ENCODE results near the gene TDRKH. TPM values are rescaled to one million over a fixed set of nuclear protein-coding genes. Genes with fewer than 3 reads are reported as not detected.

TDRKH gene
- polyA plus RNA-seq (ENCODE audit: insufficient read length in 4 of 4): 1 to 10 TPM; 8.4 to 9.2 (median 8.8) TPM

DNA sequence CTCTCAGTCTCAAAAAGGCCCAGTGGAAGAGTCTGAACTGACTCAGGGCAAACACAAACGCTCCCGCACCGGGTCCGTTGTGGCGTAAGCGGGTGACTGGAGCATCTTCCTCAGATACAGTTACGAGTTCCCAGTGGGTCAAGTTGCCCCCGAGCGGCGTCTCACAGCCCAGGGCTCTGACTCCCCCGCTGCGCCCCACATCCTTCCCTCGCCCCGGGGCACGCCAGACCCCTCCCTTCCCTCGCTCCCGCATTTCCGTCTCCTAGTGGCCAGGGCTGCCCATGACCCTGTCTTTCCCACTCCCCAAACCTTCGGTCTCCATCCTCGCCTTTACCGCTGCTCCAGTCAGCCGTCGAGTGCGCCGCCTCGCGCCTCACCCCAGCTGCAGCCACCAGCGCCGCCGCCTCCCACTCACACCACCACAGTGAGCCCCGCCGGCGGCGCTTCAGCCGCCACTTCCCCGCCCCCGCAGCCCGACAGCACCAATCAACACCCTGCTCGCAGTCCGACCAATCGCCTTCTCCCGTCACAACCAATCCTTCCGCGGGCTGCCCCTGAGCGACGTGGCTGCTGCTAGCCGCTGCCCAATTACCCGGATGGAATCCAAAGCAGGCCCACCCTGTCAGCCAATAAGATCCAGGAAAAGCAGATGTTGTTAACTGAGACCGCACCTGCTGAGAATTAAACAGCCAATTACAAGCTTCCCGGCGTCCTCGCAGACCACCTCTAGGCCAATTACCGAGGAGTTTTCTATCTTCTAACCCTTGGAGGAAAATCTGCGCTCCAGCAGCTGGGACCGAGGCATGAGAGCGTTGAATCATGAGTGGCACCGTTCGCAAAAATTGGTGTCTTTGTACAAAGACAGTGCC lies at the start of gene TDRKH:
TDRKH (minus strand) TSS at position 430 of the 869 bp plus-strand sequence. CDS start 7,478 bp downstream, outside the sequence.
- peak; percentile 86 to 94 (median 93) for DNase-seq (ENCODE audit: low read depth in 4 of 4, low spot score in 3 of 4)

DNA sequence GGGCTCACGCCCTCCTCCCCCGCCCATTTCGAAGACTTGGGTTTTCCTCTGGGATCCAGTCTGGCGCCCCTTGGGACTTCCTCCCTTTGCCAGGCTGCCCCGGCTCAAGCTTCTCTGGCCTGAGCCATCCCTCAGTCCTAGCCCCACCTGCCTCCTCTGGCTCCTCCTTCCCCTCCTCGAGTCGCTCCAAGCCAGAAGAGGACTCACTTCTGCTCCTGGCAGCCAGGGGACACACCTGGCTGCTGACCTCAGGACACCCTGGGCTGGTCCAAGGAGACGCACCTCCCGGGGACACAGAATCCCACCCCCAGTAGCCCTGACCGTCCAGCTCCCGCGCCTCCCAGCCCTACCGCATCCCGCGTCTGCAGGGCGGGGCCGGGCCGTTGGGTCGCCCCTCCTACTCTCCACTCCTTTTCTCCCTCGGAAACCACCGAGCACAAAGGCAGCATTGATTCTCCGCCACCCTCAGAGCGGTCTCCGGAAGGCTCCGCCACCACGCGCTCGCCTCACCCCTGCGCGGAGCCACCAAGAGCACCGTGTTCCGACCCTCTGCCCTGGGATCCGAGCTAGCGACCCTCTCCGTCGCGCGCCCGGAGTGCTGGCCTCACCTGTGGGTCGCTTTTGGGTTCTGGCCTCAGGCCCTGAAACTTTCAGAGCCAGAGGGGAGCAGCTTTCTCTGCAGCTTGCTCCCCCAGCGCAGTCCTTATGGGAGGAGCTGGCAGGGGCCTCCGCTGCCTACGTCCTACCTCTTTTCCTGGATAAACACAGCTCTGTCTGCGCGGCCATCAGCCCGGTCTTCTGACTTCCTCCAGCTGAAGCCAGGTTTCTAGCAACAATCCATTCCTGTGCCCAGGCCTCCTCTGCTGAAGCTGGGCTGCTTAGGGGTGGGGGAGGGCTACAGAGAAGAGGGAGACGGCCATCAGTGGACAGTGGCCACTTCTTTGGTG lies 49.4 kb upstream of the TDRKH start, which contains the start of gene C2CD4D:
C2CD4D (minus strand) TSS at position 364 of the 947 bp plus-strand sequence. CDS start 831 bp downstream, outside the sequence.
- DNase-seq (ENCODE audit: low read depth in 4 of 4, low spot score in 3 of 4): peak in 1 of 4 donors; percentile 35

GRCh38 chr1:151839082-151839412 lies 48.7 kb upstream of the TDRKH start:
- DNase-seq (ENCODE audit: low read depth in 4 of 4, low spot score in 3 of 4): no peak

DNA sequence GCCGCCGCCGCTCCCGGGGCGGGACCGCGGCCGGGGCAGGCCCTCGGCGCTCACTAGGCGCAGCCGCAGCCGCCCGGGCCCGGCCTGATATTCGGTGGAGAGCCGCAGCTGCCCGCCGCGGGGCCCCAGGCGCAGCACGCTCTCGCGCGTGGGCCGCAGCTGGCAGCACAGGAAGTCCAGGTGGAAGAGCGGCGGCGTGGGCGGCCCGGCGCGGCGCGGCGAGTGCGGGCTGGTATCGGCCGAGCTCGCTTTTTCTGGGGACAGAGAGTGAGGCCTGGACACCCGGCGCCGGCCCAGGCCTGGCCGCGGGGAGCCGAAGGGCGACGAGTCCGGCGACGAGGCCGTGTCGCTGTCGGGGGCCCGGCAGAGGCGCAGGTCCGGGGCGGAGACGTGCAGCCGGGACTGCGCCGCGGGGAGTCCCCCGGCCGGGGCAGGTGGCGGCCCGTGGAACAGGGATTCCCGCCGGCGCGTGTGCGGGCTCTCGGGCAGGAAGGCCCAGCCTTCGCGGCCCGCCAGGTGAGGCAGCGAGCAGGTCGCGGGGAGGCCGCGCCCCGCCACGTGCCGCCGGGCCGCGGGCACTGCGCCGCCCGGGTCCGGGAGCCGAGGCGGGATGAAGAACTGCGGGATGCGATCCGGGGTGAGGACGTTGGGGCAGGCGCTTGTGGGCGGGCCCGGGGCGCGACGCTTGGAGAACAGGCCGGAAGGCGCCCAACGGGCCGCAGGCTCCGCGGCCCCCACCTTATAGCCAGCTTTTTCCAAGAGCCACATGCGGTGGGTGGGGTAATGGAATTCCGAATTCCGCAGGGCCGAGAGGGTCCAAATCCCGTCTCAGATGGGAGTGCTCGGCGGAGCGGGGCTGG lies 48.2 kb upstream of the TDRKH start:
- DNase-seq (ENCODE audit: low read depth in 4 of 4, low spot score in 3 of 4): no peak

GRCh38 chr1:151837884-151838221 lies 47.6 kb upstream of the TDRKH start:
- DNase-seq (ENCODE audit: low read depth in 4 of 4, low spot score in 3 of 4): no peak

DNA sequence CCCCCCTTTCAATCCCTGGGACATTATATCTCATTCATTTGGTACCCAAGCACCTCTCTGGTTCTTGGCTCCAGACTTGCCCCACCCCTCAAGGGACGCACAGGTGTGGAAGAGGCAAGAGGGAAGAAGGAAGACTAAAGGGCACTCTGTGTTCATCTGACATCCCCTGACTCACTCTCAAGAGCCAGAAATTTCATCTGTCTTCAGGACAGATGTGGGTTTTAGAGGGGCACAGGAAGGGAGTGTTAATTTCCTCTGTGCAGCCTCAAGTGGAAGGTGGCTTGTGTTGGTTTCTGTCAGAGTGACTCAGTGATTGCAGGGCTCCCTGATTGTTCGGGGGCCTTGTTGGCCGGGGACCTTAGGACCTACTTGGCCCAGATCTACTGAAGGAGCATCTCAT lies 46.9 kb upstream of the TDRKH start:
- DNase-seq (ENCODE audit: low read depth in 4 of 4, low spot score in 3 of 4): no peak

GRCh38 chr1:151835596-151835995 lies 45.3 kb upstream of the TDRKH start:
- DNase-seq (ENCODE audit: low read depth in 4 of 4, low spot score in 3 of 4): no peak

DNA sequence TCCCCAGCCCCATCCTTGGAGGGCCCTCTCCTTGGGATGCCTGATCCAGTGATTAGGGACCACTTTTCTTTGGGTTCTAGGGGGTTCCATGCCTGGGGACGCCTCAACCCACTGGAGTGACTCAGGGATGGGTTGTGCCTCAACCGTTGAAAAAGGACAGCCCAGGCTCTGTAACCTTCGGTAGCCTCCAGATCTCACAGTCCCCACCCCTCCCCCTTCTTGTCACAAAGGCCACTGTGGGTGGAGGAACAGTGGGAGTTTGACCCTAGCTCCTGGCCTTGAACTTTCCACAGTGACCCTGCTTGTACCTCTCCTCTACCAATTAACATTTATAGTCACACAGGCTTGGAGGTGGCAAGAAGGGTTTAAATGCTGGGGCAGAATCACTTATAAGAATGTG lies 43.9 kb upstream of the TDRKH start:
- no peak for DNase-seq (ENCODE audit: low read depth in 4 of 4, low spot score in 3 of 4)

- no peak for DNase-seq (ENCODE audit: low read depth in 4 of 4, low spot score in 3 of 4)
These were observed 43.0 kb upstream of the TDRKH start for GRCh38 chr1:151833172-151833900.

- no peak for DNase-seq (ENCODE audit: low read depth in 4 of 4, low spot score in 3 of 4)
These were observed 42.1 kb upstream of the TDRKH start for GRCh38 chr1:151832318-151832980.

DNA sequence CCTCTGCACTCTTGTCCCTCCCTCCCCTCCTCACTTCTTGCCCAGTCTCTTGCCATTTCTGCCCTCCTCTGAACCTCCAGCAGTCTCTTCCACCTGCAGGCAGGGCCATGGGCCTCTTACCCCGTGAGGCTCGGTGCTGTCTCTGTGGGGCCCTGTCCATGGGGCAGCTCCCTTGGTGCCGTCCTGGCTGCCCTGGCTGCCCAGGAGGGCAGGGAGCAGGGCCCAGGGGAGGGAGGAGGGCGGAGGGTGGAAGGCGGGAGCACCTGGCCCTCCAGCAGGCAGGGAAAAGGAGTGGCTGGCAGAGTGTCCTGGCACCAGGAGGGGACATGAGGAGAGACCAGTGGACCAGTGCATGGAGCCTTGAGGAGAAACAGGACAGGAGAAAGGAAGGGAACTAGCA lies 41.3 kb upstream of the TDRKH start, which contains the start of gene RORC:
RORC (minus strand) TSS at position 198 of the 400 bp plus-strand sequence; CDS start at position 160, 38 bp downstream.
- no peak for DNase-seq (ENCODE audit: low read depth in 4 of 4, low spot score in 3 of 4)

GRCh38 chr1:151831256-151831591 lies 40.9 kb upstream of the TDRKH start:
- no peak for DNase-seq (ENCODE audit: low read depth in 4 of 4, low spot score in 3 of 4)

DNA sequence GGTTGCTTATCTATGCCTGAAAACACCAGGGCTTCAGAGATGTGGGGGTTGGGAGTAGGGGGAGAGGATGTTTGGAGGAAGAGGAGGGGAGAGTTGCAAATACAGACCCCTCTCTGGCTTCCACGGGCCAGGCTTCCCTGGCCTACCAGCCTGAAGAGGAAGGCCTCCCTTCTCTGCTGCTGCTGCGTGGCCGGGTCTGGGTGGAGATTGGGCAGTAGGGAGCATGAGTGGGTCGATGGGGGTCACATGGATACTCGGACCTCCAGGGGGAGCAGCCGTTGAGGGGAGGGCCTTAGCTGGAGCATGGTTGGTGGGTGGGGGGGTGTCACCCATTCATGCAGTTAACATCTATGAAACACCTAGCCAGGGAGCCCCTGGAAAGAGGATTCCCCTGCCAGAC lies 39.8 kb upstream of the TDRKH start:
- DNase-seq (ENCODE audit: low read depth in 4 of 4, low spot score in 3 of 4): no peak

GRCh38 chr1:151829352-151830046 lies 39.2 kb upstream of the TDRKH start:
- no peak for DNase-seq (ENCODE audit: low read depth in 4 of 4, low spot score in 3 of 4)

GRCh38 chr1:151828921-151829320 lies 38.6 kb upstream of the TDRKH start:
- peak in 1 of 4 donors; percentile 40 for DNase-seq (ENCODE audit: low read depth in 4 of 4, low spot score in 3 of 4)

GRCh38 chr1:151827853-151828252 lies 37.6 kb upstream of the TDRKH start:
- DNase-seq (ENCODE audit: low read depth in 4 of 4, low spot score in 3 of 4): no peak

DNA sequence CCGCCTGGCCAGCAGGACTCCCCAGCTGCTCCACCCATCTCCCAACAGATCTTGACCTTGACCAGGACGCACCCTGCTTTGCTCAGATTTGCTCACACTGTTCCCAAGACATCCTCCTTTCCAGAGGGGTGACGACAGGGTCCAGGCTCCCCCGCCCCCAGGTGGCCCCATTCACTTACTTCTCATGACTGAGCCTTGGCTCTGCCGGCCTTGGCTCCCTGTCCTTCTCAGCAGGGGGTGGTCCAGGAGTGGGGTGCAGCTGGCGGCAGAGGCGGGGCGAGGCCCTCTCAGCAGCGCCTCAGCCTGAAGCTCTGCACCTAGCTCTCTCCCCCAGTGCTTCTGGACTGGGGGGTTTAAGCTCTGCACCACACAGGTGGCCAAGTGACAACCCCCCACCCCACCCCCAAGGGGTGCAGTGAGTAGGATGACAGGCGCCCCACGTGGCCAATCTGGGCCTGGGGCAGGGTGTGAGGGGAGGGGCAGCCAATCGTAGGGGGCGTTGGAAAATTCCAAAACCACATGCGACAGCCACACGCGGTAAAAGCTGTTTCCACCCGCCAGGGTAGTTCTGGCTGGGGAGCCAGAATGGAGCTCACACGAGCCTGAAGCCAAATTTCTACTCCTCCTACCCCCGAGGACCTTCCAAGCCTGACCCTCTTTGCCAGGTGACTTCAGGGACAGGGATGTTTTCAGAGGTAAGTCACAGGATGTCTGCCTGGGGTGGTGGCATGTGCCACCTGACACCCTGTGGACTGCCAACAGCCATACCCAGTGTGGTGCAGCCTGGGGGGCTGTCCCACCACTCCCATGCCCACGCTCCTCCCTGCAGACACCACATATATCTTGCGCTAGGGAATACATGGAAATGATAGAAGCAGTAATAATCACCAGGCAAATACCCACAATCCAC lies 35.7 kb upstream of the TDRKH start:
- DNase-seq (ENCODE audit: low read depth in 4 of 4, low spot score in 3 of 4): no peak

GRCh38 chr1:151825204-151825603 lies 34.9 kb upstream of the TDRKH start:
- no peak for DNase-seq (ENCODE audit: low read depth in 4 of 4, low spot score in 3 of 4)

Measured in right renal pelvis (tissue), 4 donors.